GM21367 (cell line): ENCODE data around the gene PEX26.
"Not testable (repeated sequence)": the region's sequence is repeated elsewhere in the genome, so short reads cannot be mapped to it uniquely, and the experiment has no call there.

Experiments
- ATAC-seq: cut with Tn5 transposase; IDR thresholded peaks from one replicate; pipeline ENCODE4 v1.9.1; 2021; ENCODE audit not compliant: unreplicated experiment

PEX26 gene

DNA sequence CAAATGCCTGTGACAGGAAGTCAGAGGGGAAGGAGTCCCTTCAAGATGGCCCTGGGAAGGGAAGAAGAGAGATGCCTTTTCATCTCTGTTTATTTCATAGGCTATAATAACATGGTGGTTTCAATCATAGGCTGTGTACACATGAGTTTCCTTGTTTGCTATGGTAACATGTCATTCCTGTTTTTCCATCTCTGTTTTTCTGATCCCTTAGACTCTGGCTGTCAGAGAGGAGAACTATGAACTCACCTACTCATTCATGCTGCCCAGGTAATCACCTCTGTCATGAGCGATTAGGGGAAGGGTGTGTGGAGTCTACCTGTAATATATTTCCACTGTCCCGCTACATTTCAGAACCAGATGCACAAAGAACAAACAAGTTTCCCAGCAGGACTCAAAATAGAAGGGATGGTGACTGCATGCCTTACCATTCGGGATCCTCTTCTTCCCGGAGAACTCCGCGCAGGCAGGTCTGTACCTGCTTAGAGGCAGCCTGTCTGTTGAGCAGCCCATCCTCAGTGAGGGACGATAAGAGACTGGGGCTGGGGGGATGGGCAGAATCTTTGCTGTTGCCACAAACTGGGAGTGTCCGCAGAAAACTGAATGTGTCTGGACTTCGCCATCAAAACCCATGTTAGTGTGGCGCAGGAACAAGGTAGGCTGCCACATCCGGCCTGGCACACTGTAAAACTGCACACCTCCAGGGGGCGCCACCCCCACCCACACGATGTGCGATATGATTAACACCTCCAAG is 7.1 kb upstream of the PEX26 start:
- ATAC-seq = no peak

DNA sequence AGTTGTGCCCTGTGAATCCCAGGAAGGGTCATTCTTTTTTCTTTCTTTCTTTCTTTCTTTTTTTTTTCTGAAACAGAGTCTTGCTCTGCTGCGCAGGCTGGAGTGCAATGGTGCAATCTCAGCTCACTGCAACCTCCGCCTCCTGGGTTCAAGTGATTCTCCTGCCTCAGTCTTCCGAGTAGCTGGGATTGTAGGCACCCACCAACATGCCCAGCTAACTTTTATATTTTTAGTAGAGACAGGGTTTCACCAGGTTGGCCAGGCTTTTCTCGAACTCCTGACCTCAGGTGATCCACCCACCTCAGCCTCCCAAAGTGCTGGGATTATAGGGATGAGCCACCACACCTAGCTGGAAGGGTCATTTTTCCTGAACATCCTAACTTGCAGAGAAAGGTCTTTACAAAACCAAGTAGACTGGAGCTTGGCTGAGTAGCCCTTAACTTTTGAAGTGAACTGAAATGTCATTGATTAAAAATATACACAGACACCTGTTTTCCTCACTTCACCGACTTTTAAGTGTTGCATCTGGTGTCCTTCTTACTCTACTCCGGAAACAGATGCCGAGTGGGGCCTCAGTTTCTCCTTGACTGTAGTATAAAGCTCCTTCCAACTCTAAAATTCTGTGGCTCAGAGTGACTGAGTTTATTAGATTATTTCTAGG is 6.4 kb upstream of the PEX26 start:
- ATAC-seq = not testable (repeated sequence)

DNA sequence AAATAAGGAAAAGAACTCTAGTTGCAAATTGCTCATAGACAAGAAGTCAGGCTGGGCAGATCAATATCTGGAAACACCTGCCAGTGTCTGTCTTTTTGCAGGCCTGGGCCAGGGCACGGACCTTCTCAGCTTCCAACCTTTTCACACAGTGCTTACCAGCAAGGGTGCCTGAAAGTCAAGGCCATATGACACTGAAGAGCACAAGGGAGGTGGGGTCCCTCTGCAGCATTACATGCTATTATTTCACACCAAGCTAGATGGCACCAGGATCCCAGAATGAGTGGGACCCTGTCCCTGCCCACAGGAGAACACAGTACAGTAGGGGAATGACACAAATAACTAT is 5.9 kb upstream of the PEX26 start:
- no peak for ATAC-seq

DNA sequence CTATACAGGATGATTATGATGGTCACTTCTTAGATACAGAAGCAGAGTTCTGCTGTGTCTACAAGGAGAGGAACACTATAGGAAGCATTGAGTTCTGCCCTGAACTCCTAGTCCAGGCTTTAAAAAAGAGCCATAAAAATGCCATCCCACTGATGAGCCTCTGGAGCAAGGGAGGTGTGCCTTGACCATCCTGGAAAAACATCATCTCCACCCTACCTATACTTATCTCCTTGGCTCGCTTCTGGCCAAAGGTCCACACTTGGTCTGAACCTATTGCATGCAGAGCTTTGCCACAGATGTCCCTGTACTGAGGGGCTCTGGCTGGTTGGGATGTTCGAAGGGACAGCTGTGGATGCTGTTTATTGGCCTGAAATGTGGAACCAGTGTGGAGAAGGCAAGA is 4.3 kb upstream of the PEX26 start:
- ATAC-seq = no peak

DNA sequence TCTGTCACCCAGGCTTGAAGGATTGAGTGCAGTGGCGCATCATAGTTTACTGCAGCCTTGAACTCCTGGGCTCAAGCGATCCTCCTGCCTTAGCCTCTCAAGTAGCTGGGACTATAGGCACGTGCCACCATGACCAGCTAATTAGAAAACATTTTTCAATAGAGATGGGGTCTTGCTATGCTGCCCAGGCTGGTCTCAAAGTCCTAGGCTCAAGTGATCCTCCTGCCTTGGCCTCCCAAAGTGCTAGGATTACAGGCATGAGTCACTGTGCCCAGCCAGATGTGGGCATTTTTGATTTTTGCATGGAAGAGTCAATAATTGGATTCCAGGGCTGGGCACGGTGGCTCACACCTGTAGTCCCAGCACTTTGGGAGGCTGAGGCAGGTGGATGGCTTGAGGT is 3.9 kb upstream of the PEX26 start:
- ATAC-seq = not testable (repeated sequence)

DNA sequence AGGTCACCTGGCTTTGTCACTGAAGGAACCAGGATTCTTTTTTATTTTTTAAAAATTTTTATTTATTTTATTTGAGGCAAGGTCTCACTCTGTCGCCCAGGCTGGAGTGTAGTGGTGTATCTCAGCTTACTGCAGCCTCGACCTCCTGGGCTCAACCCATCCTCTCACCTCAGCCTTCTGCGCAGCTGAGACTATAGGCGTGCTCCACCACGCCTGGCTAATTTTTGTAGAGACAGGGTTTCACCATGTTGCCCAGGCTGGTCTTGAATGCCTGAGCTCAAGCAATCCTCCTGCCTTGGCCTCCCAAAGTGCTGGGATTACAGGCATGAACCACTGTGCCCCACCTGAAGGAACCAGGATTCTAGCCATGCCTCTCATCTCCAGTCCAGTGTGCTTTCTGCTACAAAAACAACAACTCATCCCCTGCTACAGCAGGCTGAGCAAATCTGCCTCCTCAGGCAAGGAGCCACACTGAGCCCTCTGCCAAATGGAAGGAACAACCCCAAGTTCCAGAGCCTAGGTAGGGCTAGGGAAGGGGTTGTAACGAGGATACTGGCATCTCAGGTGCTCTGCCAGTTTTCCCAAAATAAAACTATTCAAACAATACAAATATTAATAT is 2.6 kb upstream of the PEX26 start:
- no peak for ATAC-seq

DNA sequence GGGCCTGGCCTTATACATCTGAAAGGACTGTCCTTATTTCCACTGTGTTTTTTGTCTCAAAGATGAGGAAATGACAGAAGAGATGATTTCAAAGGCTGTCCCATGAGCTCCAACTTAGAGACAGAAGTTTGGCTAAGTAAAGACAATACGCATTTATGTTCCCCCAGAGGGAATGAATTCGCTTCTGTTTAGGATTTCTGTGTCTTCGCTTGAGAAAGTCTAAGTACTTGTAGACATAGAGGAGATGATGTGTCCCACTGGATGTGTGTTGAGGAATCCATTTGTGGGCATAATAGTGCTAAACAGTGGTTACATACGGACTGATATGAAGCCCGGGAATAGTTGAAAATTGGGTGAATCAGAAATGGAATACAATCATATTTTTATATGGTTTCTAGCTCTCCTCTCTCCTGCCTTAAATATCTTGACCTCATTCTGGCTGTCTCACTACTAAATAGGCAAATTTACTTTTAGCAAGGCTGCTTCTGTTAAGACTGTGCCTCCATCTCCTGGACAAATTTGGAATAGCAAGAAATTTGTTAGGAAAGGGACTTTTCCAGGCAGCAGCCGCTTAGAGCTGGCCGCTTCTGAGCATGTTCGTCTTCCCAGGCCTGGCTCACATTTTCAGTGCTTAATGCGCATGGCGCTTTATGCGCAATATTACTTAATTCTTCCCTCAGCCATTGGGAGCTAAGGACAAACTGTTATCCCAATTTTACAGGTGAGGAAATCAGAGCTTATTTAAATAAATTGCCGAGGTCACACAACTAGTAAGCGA is 1.9 kb upstream of the PEX26 start:
- ATAC-seq = no peak

DNA sequence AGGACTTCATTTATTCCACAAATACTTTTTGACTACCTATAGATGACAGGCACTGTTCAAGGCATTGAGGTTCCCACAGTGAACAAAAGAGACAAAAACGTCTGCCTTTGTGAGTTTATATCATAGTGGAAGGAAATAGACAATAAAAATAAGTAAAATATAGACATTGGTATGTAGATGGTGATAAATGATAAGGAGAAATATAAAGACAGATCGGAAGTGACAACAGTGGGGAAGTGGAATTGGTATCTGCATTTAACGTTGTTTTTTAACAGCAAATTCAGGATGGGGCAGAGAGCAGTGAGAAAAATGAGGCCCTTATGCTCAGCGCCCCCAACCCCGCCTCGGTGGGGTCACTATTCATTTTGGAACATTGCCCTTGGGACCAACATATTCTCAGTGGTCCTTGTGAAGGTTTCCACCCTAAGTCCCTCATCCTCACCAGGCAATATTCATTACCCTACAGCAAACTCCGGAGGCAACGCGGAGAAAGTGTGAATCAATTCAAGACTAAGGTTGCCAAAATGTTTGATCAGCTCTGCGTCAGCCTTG is 627 bp upstream of the PEX26 start:
- ATAC-seq = no peak

DNA sequence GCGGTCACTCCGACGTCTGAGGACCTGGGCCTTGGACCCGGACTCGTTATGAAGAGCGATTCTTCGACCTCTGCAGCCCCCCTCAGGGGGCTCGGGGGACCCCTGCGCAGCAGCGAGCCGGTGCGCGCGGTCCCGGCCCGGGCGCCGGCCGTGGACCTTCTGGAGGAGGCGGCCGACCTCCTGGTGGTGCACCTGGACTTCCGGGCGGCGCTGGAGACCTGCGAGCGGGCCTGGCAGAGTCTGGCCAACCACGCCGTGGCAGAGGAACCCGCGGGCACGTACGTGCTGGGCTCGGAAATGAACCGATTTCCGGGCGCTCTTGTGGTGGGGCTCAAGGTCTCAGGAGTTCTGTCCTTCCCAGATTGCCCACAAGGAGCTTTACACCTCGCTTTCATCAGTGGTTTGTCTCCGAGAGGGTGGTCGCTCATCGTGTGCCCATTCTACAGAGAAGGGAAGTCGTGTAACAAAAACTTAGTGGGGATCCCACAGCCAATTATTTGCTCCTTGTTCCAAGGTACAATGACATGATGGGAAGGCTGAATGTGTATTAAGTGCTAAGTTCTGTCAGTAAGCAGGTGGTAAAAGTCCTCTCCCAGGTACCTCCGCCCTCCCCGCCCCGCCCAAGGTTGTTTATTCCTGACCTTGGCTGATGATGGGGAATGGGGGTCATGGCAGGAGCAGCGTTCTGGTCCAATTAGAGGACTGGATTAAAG is 695 bp downstream of the PEX26 start:
- ATAC-seq = peak; percentile 21

DNA sequence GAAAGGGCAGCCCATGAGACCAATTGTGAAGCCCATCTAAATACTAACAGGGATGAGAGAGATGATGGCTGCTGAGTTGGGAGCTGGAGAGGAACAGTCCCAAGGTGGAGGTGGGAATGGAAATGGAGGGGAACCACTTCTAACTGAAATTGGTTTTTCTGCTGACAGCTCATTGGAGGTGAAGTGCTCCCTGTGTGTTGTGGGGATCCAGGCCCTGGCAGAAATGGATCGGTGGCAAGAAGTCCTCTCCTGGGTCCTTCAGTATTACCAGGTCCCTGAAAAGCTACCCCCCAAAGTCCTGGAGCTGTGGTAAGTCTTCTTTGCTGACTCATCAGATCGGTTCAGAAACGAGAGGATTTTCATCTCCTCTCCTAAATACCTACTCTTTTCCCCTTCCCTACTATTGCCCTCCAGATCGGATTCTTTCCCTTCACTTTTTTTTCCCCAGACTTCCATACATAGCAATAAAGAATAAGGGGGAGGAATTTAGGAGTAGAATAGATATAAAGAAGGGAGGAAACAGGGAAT is 2.0 kb downstream of the PEX26 start:
- no peak for ATAC-seq

DNA sequence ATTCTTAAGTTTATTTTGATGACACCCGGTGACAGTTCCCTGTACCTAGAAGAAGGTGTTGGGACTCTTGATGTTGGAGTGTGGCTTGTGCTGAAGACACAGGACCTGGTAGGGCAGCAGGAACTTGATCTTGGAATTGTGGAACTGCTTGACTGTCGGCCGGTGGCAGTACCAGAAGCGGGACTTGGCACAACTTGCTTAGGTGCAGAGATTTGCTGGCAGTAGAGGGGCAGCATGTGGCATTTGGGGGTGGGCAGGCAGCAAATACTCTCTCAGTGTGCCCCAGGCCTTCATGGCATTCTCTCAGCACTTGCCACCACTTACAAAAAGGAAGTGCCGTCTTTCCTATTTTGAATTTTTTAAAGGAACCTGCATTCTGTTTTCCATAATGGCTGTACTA is 3.6 kb downstream of the PEX26 start:
- ATAC-seq = no peak

DNA sequence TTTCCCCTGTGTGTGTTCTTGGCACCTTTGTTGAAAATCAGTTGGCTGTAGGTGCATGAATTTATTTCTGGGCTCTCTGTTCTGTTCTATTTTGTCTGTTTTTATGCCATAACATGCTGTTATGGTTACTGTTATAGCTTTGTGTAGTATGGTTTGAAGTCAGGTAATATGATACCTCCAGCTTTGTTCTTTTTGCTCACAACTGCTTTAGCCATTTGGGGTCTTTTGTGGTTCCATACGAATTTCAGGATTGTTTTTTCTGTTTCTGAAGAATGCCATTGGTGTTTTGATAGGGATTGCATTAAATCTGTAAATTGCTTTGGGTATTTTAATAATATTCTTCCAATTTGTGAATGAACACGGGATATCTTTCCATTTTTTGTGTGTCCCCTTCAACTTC is 4.7 kb downstream of the PEX26 start:
- ATAC-seq = no peak

DNA sequence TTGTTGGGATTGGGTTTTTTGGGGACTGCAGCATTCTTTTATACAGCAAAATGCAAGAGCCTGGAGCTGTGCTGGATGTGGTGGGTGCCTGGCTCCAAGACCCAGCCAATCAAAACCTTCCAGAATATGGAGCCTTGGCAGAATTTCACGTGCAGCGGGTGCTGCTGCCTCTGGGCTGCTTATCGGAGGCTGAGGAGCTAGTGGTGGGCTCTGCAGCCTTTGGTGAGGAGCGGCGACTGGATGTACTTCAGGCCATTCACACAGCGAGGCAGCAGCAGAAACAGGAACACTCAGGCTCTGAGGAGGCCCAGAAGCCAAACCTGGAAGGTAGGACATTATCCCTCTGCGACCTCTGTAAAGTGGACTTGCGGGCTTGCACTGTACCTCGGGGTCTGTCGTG is 5.6 kb downstream of the PEX26 start:
- no peak for ATAC-seq

DNA sequence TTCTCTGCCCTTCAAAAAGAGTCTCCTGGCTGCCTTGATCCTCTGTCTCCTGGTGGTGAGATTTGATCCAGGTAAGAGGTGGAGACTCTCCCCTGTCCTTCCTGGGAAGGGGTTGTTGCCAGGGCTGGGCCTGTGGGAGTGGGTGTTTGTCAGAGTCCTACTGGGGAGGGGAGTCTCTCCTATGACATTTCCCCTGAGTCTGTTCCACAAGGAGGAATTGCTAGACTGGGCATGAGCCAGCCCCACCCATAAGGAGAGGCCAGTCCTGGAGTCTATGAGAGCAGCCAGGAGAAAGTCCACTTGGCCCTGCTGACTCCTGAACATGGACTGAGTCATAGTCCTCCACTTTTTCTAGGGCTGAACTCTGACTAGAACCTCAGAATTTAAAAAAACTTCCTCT is 7.4 kb downstream of the PEX26 start:
- ATAC-seq = no peak

DNA sequence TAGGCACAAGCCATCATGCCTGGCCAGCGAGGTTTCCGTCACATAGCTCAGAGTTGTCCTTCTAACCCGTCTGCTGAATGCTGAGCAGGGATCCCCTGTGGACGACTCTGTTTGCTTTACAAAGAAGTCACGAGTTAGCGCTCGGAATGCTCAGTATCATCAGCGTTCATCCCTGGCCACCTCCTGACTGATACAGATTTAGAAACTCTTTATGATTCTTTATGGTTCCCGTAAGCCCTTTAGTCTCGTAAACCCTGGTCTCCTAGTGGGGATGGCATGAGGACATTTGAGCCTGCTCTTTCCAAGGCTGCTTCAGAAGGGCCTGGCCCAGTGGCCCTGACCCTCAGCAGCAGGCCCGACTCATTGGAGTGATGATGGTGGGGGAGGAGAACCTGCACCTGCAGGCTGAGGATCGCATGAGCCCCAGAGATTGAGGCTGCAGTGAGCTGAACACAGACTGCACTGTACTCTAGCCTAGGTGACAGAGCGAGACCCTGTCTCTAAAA is 9.6 kb downstream of the PEX26 start:
- ATAC-seq = no peak

DNA sequence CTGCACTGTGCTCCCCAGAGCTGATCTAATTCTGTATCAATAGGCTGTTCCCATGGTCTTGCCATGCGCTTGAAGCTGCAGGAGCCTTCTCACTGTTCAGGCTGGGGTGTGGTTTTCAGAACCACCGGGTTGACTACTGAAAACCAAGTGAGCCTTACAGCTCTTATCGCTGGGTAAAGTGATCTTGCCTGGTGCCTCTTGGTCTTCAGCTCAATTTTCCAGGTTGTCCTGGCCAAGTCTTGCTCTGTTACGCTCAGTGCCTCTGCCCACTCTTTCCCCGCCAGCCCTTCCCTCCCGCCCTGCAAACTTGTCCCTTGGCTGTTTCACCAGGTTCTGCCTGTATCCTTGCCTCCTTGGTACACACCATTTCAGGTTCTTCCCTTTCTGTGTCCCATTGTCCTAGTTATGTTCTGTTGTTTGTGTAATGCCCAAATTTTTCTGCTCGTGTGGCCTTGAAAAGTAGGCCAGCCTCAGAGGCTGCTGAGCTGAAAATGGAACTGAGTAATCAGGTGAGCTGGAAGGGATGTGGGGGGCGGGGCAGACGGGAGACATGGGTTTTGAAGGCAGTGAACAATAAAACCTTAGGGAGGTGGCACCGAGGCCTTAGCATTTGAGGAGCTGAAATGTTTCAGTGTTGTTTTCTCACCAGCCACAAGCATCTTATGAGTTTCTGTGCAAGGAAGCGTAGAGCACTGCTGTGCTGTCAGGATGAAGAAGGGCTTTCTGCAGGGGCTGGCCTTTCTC is 11.2 kb downstream of the PEX26 start:
- ATAC-seq = peak; percentile 52

DNA sequence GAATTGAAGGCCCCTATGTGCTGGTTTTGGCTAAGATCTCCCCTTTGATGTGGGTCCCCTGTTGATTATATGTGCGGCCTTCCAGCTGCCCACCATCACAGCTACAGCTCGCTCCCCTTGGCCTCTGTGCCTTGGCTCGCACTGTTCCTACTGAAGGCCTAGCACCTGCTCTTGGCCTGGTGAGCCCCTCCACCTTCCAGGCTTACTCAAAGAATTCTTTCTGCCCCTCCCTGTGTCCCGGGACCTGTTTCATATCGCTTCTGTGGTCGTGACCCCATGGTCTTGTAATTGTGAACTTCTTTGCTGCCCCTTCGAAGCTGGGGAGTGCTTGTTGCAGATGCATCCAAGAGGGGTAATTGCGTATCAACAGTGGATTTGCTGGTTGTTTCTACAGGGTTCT is 12.5 kb downstream of the PEX26 start:
- ATAC-seq = no peak

DNA sequence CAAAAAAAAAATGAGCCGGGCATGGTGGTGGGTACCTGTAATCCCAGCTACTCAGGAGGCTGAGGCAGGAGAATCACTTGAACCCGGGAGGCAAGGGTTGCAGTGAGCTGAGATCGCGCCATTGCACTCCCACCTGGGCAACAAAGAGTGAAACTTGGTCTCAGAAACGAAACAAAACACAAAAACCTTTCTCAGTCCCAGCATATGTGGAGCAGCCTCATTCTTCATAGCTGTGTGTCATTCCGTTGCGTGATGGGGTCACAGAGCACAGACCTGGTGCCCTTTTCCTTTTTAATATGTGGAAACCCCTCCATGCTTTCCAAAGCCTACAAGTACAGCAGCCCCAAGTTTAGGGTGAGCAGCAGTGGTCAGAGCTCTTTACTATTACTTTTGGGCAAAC is 13.7 kb downstream of the PEX26 start:
- ATAC-seq = no peak

DNA sequence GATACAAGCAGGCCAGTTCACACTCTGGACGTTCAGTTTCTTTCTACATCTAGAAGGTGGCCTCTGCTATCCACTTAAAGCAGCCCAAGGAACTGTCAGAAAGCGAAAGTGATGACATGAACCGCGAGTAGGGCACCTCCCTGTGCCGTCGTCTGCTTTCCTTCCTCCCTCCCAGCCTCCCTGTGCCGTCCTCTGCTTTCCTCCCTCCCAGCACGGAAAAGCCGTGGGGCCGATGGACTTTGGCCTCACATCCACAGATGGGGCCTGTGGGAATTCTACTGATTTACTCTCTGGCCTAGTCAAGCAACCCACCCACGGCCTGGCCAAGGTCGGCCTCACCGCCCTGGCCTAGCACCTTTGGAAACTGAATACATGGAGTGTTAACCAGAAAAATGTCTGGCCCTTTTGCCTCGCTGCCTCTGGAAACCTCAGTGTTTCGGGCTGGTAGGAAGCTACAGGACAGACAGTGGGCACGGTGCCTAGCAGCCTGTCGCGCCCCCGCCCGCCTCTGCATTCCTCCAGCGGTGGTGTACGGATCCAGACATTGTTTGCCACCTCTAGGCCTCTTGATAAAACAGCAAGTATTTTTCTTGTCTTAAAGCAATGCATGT is 14.2 kb downstream of the PEX26 start:
- no peak for ATAC-seq
